Epithelial cell of prostate (primary cell): Measurements from ENCODE around the gene FSTL4.
A peak's percentile ranks its signal among the peaks of the same experiment; 100 is the strongest.

Experiments used
- DNase-seq: peaks from one replicate; pipeline ENCODE4 v3.0.0-alpha.2; 2011; ENCODE audit warnings: low read depth, low spot score
- H3K27ac ChIP-seq: fragments of 450-650 bp; 2 replicates; pipeline ENCODE4 v1.5.1; 2017; ENCODE audit warnings: mild to moderate bottlenecking

Gene FSTL4

GRCh38 chr5:133381041-133381440 lies 231.3 kb downstream of the FSTL4 start:
- no peak overlapping the region for H3K27ac ChIP-seq
- DNase-seq = no peak

GRCh38 chr5:133377736-133378135 lies 234.6 kb downstream of the FSTL4 start:
- DNase-seq = no peak
- H3K27ac ChIP-seq = no peak overlapping the region

DNA sequence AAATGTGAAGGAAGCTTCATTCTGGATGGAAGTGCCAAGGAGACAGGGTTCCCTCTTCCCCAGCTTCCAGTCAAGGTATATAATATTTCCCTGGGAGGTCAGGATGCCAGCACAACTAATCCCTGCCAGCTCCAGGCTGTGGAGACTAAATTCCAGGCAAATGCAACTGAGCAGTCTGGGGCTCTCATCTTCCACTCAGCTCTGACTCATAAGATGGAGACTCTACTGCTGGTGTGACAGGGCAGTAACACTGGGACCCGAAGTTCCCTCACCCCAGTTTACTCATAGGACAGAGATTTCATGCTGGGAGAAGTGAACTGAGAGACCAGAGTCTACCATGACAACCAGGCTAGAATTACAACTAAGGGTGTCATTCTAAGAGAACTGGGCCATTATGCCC lies 235.4 kb downstream of the FSTL4 start:
- no peak for DNase-seq
- H3K27ac ChIP-seq = no peak overlapping the region

DNA sequence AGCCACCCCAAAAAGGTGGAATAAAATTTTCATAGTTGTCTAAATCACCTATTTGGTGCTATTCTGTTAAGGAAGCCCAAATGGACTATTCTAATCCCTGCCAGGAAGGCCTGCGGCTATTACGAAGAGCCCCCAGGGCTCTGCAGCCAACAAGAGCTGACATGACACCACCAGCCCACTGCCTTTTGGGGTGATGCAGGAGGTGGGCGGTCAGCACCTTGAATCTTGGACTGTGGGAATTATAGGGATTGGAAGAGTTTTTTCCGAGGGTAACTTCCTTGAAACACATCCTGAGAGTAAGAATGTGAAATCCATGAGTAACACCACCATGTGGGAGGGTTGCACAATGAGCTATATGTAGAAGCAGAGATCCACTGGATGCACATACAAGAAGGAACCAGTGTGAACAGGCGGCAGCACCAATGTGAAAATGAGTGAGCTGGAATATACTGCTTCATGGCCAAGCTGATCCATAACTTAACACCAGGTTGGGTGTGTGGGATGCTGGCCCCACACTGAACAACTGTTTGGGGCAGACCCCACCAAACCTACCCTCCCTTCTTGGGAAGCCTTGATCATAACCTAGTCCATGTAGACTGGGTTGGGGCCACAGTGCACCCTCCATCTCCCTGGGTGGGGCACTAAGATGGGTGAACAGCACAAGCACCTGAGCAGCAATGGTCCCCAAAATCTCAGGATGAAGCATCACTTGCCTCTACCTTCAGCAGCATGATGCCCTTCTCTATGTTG lies 239.0 kb downstream of the FSTL4 start:
- peak overlapping the region; percentile 81 for H3K27ac ChIP-seq
- DNase-seq = peak; percentile 79

GRCh38 chr5:133372293-133372937 lies 239.9 kb downstream of the FSTL4 start:
- peak overlapping the region; percentile 81 for H3K27ac ChIP-seq

GRCh38 chr5:133371371-133372155 lies 240.8 kb downstream of the FSTL4 start:
- H3K27ac ChIP-seq = peak overlapping the region; percentile 45
- no peak for DNase-seq

More at GRCh38 chr5:133372293-133372937, 239.9 kb downstream of the FSTL4 start:
- DNase-seq = no peak

DNA sequence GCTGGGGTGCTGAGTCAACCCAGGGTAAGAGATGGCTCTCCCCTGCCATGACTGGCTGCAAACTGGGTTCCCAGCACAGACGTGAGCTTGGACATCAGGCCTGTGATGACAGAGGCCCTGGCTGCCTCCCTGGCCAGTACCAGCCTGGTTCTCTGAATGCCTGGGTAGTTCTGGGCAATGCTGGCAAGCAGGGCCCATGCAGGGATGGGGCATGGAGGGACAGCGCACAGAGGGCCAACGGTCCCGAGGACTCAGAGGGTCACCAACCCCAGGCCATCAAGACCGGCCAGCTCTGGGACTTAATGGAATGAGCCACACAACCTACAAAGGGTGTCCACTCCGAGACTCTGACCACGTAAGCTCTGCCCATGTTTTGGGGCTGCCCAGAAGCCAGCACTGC lies 241.4 kb downstream of the FSTL4 start:
- DNase-seq = no peak
- peak overlapping the region; percentile 45 for H3K27ac ChIP-seq

GRCh38 chr5:133370036-133370831 lies 242.1 kb downstream of the FSTL4 start:
- DNase-seq = no peak
- peak overlapping the region; percentile 45 for H3K27ac ChIP-seq

DNA sequence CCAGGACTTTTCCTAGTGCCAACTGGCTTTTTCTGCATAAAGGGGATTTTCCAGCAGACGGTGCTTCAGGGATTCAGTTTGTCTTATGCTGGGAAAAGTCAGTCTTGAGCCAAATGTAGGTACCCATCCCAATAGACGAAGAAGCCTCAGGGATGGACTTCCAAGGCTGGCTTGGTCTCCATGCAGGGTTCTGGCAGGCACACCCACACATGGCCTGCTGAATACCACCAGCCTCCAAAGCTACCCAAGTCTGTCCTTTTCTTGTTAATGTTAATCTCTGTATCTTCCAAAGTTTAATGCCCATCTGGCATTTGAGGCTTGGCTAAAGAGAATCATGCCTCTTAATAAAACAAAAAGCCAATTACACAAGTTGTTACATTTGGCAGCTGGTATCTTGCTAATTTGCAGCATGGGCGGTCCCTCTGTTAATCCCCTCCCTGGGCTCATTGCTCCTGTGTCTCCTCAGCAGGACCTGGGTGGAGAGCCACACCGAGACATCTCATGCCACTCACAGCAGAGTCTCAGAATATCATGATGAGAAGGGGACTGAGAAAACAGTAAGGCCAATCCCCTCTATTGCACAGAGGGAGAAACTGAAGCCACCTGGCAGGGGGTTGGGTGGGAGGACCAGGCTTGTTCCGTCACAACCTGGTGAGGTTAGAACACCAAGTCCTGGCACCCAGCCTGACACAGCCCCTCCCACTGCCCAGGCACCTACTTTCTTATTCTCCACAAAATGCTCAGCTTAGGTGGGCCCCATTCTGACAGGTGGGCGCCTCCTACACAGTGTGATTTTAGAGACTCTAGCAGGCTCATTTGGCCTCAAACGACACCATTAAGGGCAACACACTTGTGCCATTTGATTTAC lies 243.2 kb downstream of the FSTL4 start:
- no peak for DNase-seq
- H3K27ac ChIP-seq = no peak overlapping the region

DNA sequence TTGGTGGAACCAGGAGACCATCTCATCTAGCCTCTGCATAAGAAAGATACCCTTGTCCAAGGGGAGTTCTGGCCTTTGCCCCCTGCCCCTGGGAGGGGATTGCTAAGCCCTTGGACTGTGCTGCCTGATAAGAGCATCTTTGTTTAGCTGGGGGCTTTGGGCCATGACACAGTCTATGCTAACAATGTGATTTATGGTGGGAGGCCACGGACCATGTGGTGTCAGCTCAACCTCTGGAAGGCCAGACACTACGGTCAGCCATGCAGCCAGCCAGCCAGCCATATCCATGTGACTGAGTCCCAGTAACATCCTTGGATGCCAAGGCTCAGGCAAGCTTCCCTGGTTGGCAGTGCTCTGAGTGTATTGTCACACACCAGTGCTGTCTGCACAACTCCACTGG lies 244.4 kb downstream of the FSTL4 start:
- H3K27ac ChIP-seq = no peak overlapping the region
- DNase-seq = no peak

DNA sequence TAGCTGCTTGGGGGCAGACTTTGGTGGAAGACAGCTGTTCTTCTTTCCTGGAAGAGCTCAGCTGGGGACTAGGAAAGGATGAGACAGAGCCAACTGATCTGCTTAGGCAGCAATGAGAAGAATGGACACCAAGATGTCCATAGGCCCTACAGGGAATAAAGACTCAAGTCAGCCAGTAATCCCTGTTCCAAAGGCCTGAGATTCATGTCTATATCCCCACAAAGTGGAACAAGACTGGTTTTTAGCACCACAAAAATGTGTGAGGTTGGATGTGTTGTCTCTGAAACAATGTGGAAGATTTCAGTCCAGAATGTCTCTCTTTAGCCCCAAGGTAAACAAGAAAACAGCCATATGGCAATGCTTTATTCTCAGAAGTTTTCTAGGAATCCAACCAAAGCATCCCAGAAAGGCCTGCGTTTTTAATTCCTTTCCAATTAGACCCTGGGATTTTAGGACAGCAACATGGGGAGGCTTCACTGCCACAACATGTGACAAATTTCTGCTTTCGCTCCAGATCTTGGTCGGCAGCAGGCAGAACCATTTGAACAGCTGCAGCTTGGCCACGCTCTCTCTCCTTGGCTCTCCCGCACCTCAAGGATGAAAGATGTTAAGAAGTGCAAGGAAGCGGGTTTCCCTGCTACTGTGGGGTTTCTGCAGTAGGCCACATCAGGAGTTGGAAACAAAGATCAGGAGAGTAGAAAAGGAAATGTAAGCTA lies 245.1 kb downstream of the FSTL4 start:
- DNase-seq = no peak
- H3K27ac ChIP-seq = no peak overlapping the region

DNA sequence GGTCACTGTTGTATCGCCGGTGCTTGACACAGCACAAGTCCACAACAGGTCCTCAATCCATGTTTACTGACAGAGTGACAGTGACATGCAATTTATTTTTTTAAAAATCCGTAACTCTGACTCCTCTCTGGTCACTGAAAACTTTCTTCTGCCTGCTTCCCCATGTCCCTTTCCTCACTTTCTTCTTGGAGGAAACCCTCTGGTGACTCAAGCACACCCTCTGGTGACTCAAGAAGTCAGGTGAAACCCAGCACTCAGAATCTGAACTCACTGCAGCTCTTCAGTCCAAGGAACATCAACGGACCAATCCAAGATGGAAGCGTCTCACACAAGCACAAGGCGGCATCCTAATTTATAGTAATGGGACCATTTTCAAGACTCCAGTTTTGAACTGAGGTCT lies 245.9 kb downstream of the FSTL4 start:
- no peak overlapping the region for H3K27ac ChIP-seq
- DNase-seq = no peak

- DNase-seq = no peak
- H3K27ac ChIP-seq = no peak overlapping the region
Observed at GRCh38 chr5:133365738-133366137, 246.6 kb downstream of the FSTL4 start.

- H3K27ac ChIP-seq = no peak overlapping the region
- no peak for DNase-seq
Observed at GRCh38 chr5:133364936-133365707, 247.2 kb downstream of the FSTL4 start.

- no peak for DNase-seq
- no peak overlapping the region for H3K27ac ChIP-seq
Observed at GRCh38 chr5:133363807-133364587, 248.3 kb downstream of the FSTL4 start.

- no peak for DNase-seq
- H3K27ac ChIP-seq = no peak overlapping the region
Observed at GRCh38 chr5:133362438-133362837, 249.9 kb downstream of the FSTL4 start.

DNA sequence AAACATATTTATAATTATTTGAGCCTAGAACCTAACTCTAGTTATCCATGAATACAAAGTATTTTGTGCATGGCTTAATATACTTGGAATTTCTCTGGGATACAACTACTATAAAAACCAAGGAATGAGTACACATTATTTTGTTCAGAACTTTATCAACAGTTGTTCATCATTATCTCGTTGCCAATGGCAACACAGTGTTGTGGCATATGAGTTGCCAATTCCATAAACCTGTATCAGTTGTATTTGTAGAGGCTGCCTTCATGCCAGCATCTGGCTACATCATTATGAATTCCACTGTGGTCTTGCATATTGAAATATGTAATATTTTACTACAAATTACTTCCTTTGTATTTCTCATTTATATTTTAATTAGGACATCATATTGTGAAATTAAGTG lies 250.4 kb downstream of the FSTL4 start:
- no peak overlapping the region for H3K27ac ChIP-seq
- no peak for DNase-seq
